GM18868 (cell line): ENCODE measurements around the gene NTM.

Experiments
- ATAC-seq: cut with Tn5 transposase; IDR thresholded peaks from one replicate; pipeline ENCODE4 v1.9.1; 2021; ENCODE audit warnings: mild to moderate bottlenecking, moderate library complexity; ENCODE audit not compliant: unreplicated experiment

The NTM gene

DNA sequence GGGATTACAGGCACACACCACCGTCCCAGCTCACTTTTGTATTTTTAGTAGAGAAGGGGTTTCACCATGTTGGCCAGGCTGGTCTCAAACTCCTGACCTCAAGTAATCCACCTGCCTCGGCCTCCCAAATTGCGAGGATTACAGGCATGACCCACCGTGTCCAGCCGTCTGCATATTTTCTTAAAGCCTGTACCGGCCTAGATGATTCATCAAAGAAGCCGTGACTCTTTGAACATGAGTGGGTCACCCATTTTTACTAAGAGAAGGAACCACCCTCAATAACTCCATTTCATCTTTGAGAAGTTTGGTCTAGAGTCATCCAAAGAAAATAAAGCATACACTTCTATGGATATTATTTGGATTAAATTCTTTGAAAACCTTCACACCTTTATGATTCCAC, 388.3 kb downstream of the NTM start:
- ATAC-seq, result no peak

DNA sequence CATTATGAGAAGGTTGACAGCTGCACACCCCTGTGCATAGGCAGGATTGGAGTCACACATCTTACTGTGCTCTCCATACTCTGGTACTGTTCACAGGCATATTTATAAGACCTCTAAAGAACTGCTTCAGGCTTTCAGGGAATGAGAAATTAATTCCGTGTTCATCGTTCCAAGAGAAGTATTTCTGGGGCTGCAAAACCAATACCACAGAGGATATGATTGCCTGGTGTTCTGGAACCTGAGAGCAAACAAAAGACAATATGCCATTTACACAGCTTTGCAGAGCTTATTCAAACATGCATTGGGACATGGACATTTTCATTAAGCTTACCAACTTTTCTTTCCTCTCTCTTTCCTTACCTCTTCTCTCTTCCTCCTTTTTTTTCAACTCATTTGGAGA, 388.7 kb downstream of the NTM start:
- ATAC-seq, result no peak

DNA sequence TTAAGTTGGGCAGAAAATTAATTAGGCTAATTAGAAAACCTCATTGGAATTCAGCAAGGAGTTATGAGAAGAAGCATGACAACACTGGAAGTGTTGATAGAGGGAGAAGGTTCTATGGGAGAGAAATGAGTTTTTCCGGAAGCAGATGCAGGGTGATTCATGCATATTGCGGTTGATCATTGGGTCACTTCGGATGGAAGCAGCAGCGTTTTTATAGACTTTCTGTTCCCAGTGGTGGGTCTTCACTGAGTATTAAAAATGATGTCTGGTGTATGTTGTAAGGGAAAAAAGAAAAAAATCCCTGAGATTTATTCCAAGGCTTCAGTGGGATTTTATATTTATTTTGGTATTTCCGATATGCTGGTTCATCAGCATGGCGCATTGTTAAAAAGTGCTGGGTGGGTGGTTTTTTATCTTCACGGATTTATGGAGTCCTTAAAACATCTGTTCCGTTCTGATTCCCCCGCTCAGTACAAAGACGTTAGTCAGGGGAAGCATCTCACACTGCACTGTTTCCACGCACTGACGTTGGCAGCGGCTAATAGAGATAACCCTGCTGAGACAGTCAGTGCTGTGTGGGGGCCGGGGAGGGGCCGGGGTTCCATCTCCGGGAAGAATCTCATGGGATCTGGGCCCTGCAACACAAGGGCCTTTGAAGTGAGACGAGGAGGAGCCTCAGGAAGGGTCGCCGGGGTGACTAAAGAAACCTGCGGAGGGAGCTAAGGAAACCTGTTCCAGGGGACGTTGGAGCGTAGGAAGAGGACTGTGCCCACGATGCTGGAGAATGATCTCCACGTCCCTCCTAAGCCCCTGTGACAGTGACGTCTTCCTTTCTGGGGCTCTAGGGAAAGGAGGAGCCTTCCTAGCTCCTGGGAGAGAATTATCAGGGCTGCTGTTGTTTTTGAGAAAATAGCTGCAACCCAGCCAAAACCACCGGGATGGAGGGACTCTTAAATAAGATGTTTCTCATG, 390.0 kb downstream of the NTM start:
- ATAC-seq, result no peak

DNA sequence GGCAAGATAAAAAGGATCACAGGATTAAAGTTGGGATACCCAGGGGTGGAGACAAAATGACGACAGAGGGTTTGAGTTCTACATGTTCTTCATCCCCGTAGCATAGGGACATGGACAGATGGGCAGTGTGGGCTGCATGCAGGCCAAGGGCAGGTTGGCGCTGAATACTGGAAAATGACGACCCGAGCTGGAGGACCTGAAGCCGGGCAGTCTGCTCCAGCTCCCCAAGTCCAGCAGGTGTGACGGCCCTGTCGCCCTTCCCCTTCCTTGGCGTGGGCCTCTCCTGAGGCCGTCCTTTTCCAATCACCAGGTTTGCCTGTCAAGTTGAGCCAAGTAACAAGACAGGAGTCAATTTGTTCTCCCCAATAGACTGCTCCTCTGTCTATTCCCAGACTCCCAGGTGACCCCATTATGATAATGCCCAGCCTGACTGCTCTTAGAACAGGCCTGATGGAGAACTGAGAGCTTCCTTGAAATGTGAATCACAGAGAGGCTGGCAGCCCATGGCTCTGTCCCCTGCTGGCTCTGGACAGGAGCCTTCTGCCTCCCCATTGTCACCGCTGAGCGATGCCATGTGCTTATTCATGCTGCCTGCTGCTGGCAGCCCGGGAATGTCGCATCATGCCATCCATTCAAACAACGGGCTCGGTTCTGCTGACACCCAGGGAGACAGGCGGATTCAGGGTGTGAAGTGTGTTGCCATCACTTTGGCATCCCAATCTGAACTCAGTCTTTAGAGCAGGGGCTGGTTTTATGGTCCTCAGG, 392.1 kb downstream of the NTM start:
- ATAC-seq, result no peak

DNA sequence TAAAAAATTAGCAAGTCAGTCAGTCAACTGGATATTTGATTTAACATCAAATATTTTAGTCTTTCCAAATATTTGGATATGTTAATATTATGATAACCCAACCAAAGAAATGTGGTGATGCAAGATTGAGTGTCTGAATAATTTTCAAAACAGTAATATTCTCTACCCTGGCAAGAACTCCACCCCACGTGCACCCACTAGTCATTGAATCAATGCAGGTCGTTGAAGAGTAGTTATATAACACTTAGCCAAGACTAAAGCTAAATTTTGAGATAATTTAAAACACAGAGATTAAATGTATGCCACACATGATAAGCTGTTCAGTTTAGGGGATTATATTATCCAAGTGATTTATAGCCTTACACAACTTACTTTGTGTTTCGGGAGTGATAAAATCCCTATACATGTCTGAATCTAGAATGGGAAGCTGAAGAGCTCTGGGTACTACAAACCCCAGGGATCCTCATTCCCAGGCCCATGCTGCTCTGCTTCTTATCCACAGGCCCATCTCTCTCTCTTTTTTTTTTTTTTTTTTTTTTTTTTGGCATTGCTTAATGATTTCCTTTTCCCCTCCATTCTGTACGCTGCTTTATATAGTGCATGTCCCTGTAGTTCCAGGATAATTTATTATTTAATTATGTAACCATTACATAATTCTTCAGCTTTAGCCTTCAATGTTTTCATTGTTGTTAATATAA, 392.9 kb downstream of the NTM start:
- no peak for ATAC-seq

DNA sequence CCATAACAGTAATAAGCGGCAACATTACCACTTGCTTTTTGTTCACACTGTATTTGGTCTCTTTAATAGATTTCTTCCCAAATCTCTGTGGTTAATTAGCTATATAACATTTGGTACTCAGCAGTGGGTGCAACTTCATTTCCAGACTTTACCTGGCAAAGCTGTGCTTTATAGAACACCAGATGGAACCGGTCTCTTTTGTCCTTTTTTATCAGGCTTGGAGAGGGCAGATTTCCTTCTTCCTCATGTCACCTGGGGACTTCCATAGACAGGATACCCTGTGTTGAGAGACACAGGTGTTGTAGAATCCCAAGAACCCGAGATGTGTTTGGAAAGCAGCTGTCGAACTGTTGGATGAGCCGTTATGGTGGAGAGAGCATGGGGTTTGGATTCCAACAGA, 393.7 kb downstream of the NTM start:
- ATAC-seq, result no peak

DNA sequence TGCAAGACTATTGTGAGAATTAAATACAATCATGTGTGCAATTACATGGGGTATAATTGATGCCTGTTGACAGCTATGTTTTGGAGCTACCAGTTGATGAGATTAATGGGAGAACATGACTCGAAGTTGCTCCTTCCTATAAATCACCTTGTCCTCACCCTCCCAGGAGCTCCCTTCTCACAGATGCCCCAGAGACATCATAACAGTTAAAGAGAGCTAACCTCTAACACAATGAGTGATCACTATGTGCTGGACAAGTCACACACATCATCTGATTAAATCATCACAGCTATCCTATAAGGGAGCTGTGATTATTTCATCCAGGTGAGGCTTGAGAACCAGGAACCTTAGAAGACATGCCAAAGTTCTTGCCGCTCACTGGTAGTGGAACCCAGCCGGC, 394.2 kb downstream of the NTM start:
- ATAC-seq, result no peak

DNA sequence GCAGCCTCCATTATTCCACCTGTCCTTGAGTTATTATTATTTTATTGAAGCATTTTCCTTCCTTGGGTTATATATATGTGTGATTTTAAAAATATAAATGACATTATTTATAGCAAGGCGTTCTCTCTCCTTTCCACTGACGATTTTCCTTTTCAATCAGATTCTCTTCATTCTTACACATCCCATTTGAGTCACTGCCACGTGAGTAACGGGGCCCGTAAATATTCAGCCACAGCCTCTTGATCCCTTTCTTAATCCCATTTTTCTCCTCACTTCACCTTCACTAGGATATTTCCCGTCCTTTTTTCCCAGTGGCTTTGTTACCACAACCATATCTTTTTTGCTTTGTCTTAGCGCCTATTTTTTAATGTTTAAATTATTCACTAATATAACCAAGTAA, 396.2 kb downstream of the NTM start:
- ATAC-seq, result no peak

DNA sequence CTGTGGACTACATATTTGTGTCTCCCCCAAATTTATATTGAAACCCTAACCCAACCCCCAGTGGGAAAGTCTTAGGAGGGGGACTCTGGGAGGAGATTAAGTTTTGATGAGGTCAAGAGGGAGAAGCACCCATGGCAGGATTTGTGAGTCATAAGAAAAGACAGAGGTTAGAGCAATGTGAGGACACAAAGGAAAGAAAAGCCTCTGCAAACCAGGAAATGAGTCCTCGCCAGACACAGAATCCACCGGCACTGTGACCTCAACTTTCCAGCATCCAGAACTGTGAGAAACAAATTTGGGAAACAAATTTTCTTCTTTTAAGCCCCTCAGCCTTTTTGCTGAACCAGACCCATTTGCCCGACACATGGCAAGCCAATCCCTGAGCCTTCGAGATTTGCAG, 397.0 kb downstream of the NTM start:
- ATAC-seq, result no peak

DNA sequence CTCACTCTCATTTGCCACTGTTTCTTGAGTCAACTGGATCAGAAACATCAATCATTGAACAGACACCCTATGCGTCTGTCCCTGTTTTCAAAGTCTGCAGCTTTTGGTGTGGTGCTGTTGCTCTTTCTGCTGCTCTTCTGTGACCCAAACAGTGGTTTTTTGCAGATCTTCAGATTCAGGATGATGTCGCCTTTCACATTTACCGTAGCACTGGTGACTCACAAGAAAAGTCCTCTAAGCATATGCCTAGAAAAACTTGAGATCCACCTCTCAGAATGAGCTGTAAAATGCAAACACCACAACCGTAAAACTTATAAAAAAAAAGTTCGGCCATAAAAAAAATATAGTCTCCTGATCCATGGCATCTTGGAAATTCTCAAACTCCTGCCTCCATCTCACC, 400.4 kb downstream of the NTM start:
- ATAC-seq, result no peak

DNA sequence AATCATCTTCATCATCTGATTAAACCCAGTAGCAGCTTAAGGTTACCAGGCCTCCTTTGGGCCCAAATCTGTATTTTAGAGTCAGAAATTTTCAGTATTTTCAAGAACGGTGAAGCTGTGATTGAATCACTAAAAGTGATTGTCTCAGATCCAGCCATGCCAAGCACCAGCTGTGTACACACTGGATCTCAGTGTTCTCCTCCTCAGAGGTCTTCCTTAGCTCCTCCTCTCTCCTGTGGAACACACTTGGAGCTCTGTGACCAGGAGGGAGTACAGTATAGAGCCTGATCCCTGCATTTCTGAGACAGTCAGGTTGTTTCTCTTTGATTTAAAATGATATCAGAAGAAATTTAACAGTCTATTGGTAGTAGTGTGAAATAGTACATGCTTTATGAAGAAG, 401.1 kb downstream of the NTM start:
- ATAC-seq, result no peak

DNA sequence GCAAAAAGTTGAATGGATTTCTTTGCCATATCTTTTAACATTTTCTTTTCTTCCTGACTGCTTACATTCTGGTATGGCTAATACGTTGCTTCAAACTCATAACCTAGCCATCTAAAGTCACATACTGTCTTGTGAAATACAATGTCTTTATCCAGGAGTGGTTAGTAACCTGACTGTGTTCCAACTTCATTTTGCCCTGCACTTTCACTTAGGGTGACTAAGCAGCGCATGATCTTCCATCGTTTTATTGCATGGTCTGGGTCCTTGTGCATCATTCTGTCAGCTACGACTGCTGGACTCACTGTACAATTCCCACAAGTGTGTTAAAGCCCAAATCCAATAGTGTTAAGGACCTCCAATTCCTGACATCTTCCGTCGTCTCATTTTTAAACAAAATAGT, 403.2 kb downstream of the NTM start:
- ATAC-seq, result no peak

DNA sequence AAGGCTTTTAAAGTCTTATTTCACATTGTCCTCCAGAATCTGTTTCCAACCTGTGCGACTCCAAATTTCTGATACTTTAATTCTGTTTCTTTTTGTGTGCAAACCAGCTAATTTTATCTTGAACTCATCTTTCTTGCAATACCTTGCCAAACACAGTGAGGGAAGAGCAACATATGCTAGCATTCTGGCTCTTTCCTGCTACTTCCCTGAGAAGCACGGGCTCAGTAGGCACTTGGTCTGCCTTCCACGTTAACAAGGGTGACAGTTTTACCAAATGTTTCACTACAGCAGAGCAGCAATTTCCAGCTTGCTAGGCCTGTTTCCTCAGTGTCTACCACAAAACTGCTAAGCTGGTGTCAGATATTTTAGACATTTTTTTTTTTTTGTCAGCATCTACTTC, 405.8 kb downstream of the NTM start:
- ATAC-seq, result no peak

DNA sequence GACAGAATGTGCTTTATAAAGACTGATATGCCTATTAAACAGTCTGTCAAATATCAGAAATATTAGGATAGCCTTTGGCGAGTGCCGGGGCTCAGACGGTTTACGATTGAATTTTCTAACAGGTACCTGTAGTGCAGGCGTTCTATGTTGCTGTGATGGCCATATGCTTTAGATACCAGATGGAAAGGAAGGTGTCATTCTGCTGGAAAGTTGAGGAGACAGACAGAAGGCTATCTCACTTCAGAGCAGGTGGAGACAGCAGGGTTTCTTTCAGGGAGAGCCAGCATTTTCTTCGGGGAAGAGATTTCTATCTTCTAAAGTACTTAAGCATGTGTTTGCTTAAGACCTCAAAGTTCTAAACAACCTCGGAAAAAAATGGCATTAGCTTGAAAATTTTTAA, 415.4 kb downstream of the NTM start:
- ATAC-seq, result no peak

DNA sequence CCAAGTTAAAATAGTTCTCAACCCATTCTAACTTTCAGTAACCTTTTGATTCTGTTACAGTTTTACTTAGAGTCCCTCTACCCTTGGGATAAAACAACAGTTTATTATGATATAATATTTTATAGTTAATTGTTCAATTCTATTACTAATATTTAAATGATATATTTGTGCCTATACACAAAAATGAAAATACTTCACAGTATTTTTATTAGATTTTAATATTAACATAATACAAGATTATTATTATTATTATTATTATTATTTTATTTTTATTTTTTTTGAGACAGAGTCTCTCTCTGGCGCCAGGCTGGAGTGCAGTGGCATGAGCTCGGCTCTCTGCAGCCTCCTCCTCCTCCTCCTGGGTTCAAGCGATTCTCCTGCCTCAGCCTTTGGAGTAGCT, 416.7 kb downstream of the NTM start:
- ATAC-seq, result no peak

DNA sequence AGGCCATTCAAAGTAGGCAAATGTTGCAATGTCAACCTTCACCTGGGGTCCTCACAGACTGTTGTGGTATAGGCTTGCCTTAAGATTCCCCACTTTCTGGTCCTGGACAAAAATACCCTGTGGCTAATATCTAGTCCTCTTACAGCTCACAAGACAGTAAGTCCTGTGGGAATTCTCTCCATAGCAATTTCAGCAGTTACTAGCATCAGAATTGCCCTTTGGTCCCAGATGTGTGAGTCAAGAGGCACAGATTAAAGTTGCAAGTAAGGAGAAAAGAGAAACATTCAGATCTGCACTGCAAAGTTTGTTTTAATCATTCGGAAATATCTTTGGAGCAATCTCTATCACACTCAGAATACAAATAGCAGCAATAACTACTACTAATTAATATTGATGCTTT, 420.2 kb downstream of the NTM start:
- ATAC-seq, result no peak

DNA sequence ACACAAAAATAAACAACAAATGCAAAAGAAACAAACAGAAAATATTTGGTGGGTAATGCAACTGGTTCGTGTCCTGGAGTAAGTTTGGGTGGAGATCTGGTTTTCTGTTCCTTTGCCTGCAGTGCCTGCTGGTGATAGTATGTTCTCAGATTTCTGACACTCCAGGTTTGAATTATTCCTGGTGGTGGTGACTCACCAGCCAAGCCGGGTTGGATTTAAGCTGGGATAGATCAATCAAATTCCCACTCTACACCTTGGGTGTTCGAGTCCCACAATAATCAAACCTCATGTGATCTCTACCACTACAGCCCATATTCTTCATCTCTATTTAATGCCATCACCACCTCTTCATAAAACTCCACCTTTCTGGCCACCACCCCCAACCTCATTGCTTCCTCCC, 421.8 kb downstream of the NTM start:
- no peak for ATAC-seq

DNA sequence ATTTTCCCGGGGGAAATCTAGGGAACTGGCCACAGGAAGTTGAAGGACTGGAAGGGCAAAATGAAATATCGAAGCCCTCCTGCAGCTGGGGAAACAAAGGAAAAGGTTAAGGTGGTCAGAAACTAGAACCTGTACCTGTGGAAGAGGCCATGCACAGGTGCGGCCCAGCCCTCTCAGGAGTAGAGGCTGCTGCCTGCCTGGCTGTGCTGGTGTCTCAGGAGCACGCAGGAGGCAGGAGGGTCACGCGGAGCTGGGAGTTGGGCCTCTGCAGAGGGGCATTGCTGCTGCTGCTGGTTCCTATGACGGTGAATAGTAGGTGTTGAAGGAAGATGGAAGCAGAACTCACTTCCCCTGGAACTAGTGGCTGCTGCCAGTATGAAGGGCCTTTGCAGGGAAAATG, 425.7 kb downstream of the NTM start:
- ATAC-seq, result no peak

DNA sequence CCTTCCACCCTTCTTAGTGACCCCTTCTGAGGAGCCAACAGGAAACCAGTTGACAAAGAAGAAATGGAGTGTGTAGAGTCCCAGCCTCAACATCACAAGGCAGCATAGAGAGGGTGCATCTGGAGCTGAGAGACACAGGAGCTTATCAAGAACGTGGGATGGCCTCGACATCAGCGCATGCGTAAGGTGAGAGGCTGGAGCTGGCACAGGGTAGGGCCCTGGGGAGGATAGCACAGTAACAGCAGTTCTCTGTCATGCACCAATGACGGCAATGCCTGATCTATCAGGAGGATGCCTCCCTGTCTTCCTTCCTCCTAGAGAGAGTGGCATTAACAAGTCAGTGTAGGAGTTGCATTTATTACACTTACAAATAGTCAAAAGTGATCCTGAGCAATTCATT, 426.1 kb downstream of the NTM start:
- no peak for ATAC-seq

DNA sequence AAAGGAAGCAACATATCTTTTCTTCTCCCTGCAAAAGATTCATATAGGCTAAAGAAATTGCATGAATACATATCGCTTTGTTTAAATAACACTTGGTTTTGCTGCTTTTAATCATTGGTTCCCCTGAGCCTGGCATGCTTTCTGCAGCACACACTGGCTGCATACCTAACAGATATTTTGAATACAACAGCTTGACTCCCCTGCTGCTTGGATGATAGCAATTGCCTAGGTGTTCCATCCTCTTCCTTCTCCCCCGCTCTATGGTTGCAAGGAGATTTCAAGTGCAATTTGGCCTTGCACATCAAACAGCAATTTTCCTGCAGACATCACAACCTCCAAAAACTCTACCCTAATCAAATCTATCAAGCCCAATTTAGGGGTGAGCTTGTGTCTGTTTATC, 430.0 kb downstream of the NTM start:
- no peak for ATAC-seq

DNA sequence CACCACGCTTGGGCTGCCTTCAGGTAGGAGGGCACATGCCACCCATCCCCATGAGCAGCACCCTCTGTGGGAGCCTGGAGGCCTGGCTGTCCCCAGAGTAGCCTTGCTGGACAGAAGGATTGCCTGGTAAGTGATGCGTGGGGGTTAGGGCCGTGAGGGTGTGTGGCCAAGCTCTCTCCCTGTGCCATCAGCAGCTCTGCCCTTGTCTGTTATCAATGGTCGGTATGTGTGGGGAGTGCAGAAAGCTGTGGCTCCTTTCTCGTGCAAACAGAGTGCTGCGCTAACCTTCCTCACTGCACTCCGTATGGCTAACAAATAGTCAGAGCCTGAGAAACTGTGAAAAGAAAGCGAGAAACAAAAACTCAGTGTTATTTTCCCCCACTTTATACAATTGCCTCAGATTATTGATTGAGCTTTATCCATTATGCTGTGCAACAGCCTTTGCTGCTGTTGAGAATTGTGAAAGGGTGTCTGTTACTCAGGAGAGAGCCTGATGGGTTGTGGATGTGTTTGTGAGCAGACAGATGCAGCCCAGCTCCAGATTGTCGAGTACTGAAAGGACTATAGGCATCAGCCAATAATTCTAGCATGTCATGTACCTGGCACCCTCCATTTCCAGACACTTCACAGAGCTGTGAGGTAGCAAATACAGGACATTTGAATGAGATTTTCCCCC, 432.2 kb downstream of the NTM start:
- ATAC-seq, result no peak
